ENCODE measurements around the gene HSP90AB1. TPM values are rescaled to one million over a fixed set of nuclear protein-coding genes. Genes with fewer than 3 reads are reported as not detected.

Gene HSP90AB1
- total and polyA plus RNA-seq, 9 of the 15 experiments (the other 6 are each of a cell fraction or from before 2014, with no cell fraction given), result 1,780 to 3,358 (median 2,262) TPM

DNA sequence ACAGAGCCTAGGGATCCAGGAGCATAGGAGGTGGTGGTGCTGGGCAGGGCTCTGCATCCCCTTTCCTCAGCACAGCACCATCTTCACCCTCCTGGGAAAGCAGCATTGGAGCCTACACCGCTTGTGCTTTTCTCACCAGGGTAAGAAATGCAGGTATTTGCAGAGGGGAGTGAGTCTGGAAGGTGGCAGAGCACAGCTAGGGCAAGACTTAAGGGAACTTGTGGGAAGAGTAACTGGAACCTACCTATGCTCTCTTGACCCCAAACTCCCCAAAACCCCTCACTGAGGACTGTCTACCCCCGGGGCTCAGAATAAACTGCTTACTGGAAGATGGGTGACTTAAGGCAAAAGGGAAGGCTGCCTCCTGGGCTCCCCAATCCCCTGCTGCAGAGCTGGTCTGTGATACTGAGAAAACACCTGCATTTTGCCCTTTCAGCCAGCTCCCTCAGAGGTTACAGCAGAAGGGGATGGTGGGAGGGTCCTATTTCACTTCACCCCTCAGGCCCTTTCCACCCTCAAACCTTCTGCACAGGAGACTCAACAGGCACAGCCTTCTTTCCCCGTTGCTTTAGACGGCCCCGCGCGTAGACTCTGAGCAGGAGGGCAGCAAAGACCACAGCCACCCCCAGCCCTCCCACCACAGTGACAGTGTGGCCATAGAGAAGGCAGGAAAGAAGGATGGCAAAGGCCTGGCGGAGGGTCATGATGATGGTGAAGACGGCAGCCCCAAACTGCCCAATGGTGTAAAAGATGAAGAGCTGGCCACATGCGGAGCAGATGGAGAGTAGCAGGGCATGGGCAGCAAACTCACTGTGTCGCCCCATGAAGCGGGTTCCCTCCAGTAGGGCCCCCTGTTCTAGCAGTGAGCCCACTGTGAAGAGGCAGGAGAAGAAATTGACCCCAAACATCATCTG, 7.5 kb downstream of the HSP90AB1 start (continued):
- TF ChIP-seq, protein P1, sequence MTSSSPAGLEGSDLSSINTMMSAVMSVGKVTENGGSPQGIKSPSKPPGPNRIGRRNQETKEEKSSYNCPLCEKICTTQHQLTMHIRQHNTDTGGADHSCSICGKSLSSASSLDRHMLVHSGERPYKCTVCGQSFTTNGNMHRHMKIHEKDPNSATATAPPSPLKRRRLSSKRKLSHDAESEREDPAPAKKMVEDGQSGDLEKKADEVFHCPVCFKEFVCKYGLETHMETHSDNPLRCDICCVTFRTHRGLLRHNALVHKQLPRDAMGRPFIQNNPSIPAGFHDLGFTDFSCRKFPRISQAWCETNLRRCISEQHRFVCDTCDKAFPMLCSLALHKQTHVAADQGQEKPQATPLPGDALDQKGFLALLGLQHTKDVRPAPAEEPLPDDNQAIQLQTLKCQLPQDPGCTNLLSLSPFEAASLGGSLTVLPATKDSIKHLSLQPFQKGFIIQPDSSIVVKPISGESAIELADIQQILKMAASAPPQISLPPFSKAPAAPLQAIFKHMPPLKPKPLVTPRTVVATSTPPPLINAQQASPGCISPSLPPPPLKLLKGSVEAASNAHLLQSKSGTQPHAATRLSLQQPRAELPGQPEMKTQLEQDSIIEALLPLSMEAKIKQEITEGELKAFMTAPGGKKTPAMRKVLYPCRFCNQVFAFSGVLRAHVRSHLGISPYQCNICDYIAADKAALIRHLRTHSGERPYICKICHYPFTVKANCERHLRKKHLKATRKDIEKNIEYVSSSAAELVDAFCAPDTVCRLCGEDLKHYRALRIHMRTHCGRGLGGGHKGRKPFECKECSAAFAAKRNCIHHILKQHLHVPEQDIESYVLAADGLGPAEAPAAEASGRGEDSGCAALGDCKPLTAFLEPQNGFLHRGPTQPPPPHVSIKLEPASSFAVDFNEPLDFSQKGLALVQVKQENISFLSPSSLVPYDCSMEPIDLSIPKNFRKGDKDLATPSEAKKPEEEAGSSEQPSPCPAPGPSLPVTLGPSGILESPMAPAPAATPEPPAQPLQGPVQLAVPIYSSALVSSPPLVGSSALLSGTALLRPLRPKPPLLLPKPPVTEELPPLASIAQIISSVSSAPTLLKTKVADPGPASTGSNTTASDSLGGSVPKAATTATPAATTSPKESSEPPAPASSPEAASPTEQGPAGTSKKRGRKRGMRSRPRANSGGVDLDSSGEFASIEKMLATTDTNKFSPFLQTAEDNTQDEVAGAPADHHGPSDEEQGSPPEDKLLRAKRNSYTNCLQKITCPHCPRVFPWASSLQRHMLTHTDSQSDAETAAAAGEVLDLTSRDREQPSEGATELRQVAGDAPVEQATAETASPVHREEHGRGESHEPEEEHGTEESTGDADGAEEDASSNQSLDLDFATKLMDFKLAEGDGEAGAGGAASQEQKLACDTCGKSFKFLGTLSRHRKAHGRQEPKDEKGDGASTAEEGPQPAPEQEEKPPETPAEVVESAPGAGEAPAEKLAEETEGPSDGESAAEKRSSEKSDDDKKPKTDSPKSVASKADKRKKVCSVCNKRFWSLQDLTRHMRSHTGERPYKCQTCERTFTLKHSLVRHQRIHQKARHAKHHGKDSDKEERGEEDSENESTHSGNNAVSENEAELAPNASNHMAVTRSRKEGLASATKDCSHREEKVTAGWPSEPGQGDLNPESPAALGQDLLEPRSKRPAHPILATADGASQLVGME (CRISPR knock-in tag; IDR thresholded peaks at IDR 0.05), result no peak
- TF ChIP-seq CAMTA2 (CRISPR knock-in tag; conservative IDR thresholded peaks at IDR 0.05) (0 out of 2 replicates have a peak, but pooled peaks have one; percentile 42), ZFP30 (CRISPR knock-in tag; IDR thresholded peaks at IDR 0.05; ENCODE audit: borderline replicate concordance) (no peak), ZKSCAN3 (CRISPR knock-in tag; IDR thresholded peaks at IDR 0.05) (no peak), MAFK (IDR thresholded peaks at IDR 0.05; ENCODE audit: low read length) (no peak), RNF2 (IDR thresholded peaks at IDR 0.05) (no peak), CBX5 (IDR thresholded peaks at IDR 0.05; ENCODE audit: borderline replicate concordance, low read depth) (no peak), ZNF717 (CRISPR knock-in tag; IDR thresholded peaks at IDR 0.05) (no peak), NONO (IDR thresholded peaks at IDR 0.05; ENCODE audit: low read depth in 2 of 2, low read length in 1 of 2) (peak in 1 of 2 experiments; percentile 54; a peak in 1 of 4 replicates), POLR2B (IDR thresholded peaks at IDR 0.05; ENCODE audit: low read depth, partially characterized antibody) (peak; percentile 86), ZNF324 (CRISPR knock-in tag; IDR thresholded peaks at IDR 0.05) (no peak), ZBTB7A (IDR thresholded peaks at IDR 0.05; ENCODE audit: borderline replicate concordance, control insufficient read depth, low read depth, low read length) (peak; percentile 48; the same call in 1 of the 2 replicates), NR2F6 (CRISPR knock-in tag; IDR thresholded peaks at IDR 0.05) (no peak), TGIF2 (CRISPR knock-in tag; IDR thresholded peaks at IDR 0.05) (peak; percentile 52; the same call in 1 of the 2 replicates), ZSCAN32 (CRISPR knock-in tag; IDR thresholded peaks at IDR 0.05) (peak; percentile 51; the same call in 1 of the 2 replicates), ZNF143 (CRISPR knock-in tag; IDR thresholded peaks at IDR 0.05) (no peak)
- TF ChIP-seq, protein P2, sequence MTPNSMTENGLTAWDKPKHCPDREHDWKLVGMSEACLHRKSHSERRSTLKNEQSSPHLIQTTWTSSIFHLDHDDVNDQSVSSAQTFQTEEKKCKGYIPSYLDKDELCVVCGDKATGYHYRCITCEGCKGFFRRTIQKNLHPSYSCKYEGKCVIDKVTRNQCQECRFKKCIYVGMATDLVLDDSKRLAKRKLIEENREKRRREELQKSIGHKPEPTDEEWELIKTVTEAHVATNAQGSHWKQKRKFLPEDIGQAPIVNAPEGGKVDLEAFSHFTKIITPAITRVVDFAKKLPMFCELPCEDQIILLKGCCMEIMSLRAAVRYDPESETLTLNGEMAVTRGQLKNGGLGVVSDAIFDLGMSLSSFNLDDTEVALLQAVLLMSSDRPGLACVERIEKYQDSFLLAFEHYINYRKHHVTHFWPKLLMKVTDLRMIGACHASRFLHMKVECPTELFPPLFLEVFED (CRISPR knock-in tag; conservative IDR thresholded peaks at IDR 0.05), result peak; percentile 88
- TF ChIP-seq, protein P3, sequence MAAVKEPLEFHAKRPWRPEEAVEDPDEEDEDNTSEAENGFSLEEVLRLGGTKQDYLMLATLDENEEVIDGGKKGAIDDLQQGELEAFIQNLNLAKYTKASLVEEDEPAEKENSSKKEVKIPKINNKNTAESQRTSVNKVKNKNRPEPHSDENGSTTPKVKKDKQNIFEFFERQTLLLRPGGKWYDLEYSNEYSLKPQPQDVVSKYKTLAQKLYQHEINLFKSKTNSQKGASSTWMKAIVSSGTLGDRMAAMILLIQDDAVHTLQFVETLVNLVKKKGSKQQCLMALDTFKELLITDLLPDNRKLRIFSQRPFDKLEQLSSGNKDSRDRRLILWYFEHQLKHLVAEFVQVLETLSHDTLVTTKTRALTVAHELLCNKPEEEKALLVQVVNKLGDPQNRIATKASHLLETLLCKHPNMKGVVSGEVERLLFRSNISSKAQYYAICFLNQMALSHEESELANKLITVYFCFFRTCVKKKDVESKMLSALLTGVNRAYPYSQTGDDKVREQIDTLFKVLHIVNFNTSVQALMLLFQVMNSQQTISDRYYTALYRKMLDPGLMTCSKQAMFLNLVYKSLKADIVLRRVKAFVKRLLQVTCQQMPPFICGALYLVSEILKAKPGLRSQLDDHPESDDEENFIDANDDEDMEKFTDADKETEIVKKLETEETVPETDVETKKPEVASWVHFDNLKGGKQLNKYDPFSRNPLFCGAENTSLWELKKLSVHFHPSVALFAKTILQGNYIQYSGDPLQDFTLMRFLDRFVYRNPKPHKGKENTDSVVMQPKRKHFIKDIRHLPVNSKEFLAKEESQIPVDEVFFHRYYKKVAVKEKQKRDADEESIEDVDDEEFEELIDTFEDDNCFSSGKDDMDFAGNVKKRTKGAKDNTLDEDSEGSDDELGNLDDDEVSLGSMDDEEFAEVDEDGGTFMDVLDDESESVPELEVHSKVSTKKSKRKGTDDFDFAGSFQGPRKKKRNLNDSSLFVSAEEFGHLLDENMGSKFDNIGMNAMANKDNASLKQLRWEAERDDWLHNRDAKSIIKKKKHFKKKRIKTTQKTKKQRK (IDR thresholded peaks at IDR 0.05; ENCODE audit: borderline replicate concordance, low read depth, low read length), result no peak

All from K562 (cell line).